IMR-90 (cell line): Measurements from ENCODE around the gene CCSER1. TPM values are rescaled to one million over a fixed set of nuclear protein-coding genes. Genes with fewer than 3 reads are reported as not detected.
A peak's percentile ranks its signal among the peaks of the same experiment; 100 is the strongest.
"Not testable (repeated sequence)": the region's sequence is repeated elsewhere in the genome, so short reads cannot be mapped to it uniquely, and the experiment has no call there.

Source experiments
- ATAC-seq: fragments of 200-7000 bp; cut with Tn5 transposase; 2 replicates; pipeline ENCODE4 v1.9.1; 2020; ENCODE audit warnings: low read depth, mild to moderate bottlenecking, moderate library complexity
- BruUV-seq: library from RNA; stranded (reverse); fragments of 400-500 nt; replicated peaks from 2 replicates; lab custom pipeline; 2021; lab: Mats Ljungman, UMichigan
- CTCF ChIA-PET: fragments of 300-600 bp; formaldehyde crosslinking; extraction: SDS; loops from one replicate; lab custom pipeline; 2021; ENCODE audit warnings: antibody characterized with exemption; lab: Yijun Ruan, JAX
- POLR2A ChIA-PET: fragments of 300-600 bp; sonication (Branson Sonifier 250); formaldehyde crosslinking; loops from one replicate; lab custom pipeline; 2022; ENCODE audit warnings: antibody characterized with exemption; ENCODE audit not compliant: unreplicated experiment; lab: Charles Lee
- DNase-seq: peaks from one replicate; pipeline ENCODE4 v3.0.0; 2013
- H2AFZ ChIP-seq: replicated peaks from 2 replicates; pipeline ENCODE3; 2013; ENCODE audit warnings: low read length, mild to moderate bottlenecking; ENCODE audit not compliant: poor library complexity
- H2AK5ac ChIP-seq: 2 replicates; pipeline ENCODE4 v1.6.1; 2013; ENCODE audit warnings: low read depth, low read length, inconsistent platforms
- H2AK9ac ChIP-seq: replicated peaks from 2 replicates; pipeline ENCODE3; 2013; ENCODE audit warnings: mild to moderate bottlenecking, low read depth, low read length, moderate library complexity; ENCODE audit not compliant: poor library complexity
- H2BK120ac ChIP-seq: 2 replicates; pipeline ENCODE4 v1.6.1; 2013; ENCODE audit warnings: low read depth, low read length, inconsistent platforms
- H2BK15ac ChIP-seq: 3 replicates; pipeline ENCODE4 v1.6.1; 2013; ENCODE audit warnings: low read depth, low read length, inconsistent platforms
- H2BK20ac ChIP-seq: 2 replicates; pipeline ENCODE4 v1.6.1; 2013; ENCODE audit warnings: low read depth, mild to moderate bottlenecking, inconsistent platforms, low read length, moderate library complexity
- H2BK5ac ChIP-seq: 2 replicates; pipeline ENCODE4 v1.6.1; 2013; ENCODE audit warnings: mild to moderate bottlenecking, low read depth, low read length, inconsistent platforms; ENCODE audit not compliant: poor library complexity, severe bottlenecking
- H3K14ac ChIP-seq: replicated peaks from 2 replicates; pipeline ENCODE4 v1.6.1; 2013; ENCODE audit warnings: low read depth, low read length, inconsistent platforms
- H3K18ac ChIP-seq: 2 replicates; pipeline ENCODE4 v1.6.1; 2013; ENCODE audit warnings: low read depth, low read length, control low read depth
- H3K23ac ChIP-seq: 2 replicates; pipeline ENCODE4 v1.6.1; 2013; ENCODE audit warnings: low read depth, low read length, inconsistent platforms
- H3K27ac ChIP-seq: 2 replicates; pipeline ENCODE4 v1.5.1; 2013; ENCODE audit warnings: mild to moderate bottlenecking, control low read depth, low read length; ENCODE audit not compliant: insufficient read depth
- H3K27me3 ChIP-seq: 2 replicates; pipeline ENCODE4 v1.6.1; 2013; ENCODE audit warnings: low read length; ENCODE audit not compliant: control insufficient read depth, insufficient read depth
- H3K36me3 ChIP-seq: 2 replicates; pipeline ENCODE4 v1.6.1; 2013; ENCODE audit warnings: low read length, mixed read lengths; ENCODE audit not compliant: control insufficient read depth, insufficient read depth
- H3K4ac ChIP-seq: 2 replicates; pipeline ENCODE4 v1.6.1; 2013; ENCODE audit warnings: low read depth, low read length, inconsistent platforms
- H3K4me1 ChIP-seq: 2 replicates; pipeline ENCODE4 v1.6.1; 2013; ENCODE audit warnings: low read length, mixed read lengths; ENCODE audit not compliant: control insufficient read depth, insufficient read depth
- H3K4me2 ChIP-seq: 2 replicates; pipeline ENCODE4 v1.6.1; 2013; ENCODE audit warnings: low read depth, mild to moderate bottlenecking, control low read depth, low read length, moderate library complexity
- H3K4me3 ChIP-seq: 2 replicates; pipeline ENCODE4 v1.5.1; 2013; ENCODE audit warnings: low read depth, mild to moderate bottlenecking, control low read depth, low read length, moderate library complexity; ENCODE audit not compliant: insufficient read depth
- H3K56ac ChIP-seq: 2 replicates; pipeline ENCODE4 v1.6.1; 2013; ENCODE audit warnings: low read length, inconsistent platforms; ENCODE audit not compliant: insufficient read depth; ENCODE audit errors: extremely low read depth
- H3K79me1 ChIP-seq, 2 experiments: 2 replicates each; pipeline ENCODE4 v1.6.1; 2013; ENCODE audit warnings: low read length in 2 of 2, inconsistent platforms in 1 of 2, low read depth in 1 of 2
- H3K9ac ChIP-seq: 2 replicates; pipeline ENCODE4 v1.6.1; 2013; ENCODE audit warnings: low read depth, low read length, control low read depth
- H3K9me1 ChIP-seq: 2 replicates; pipeline ENCODE4 v1.6.1; 2013; ENCODE audit warnings: low read length, inconsistent platforms; ENCODE audit not compliant: insufficient read depth
- H3K9me3 ChIP-seq: 2 replicates; pipeline ENCODE4 v1.6.1; 2013; ENCODE audit warnings: low read length; ENCODE audit not compliant: control insufficient read depth, insufficient read depth
- H4K20me1 ChIP-seq: 2 replicates; pipeline ENCODE4 v1.6.1; 2013; ENCODE audit warnings: low read length, inconsistent platforms; ENCODE audit not compliant: insufficient read depth
- H4K5ac ChIP-seq: 2 replicates; pipeline ENCODE4 v1.6.1; 2013; ENCODE audit warnings: mild to moderate bottlenecking, low read depth, low read length, control low read depth
- H4K8ac ChIP-seq, 2 experiments: 2 replicates each; pipeline ENCODE4 v1.6.1; 2013; ENCODE audit warnings: low read depth in 2 of 2, low read length in 2 of 2, control low read depth in 1 of 2, inconsistent platforms in 1 of 2
- H4K91ac ChIP-seq: 2 replicates; pipeline ENCODE4 v1.6.1; 2013; ENCODE audit warnings: low read depth, low read length, inconsistent platforms; ENCODE audit not compliant: insufficient read depth
- CEBPB ChIP-seq: IDR thresholded peaks from 2 replicates; pipeline ENCODE4 v1.6.1; 2012; ENCODE audit warnings: low read depth, low read length, improper control_type of control experiment
- CHD1 ChIP-seq: IDR thresholded peaks from 2 replicates; pipeline ENCODE4 v1.6.1; 2012; ENCODE audit warnings: low read depth, low read length, improper control_type of control experiment
- MAFK ChIP-seq: IDR thresholded peaks from 2 replicates; pipeline ENCODE4 v1.6.1; 2012; ENCODE audit warnings: low read depth, low read length, improper control_type of control experiment
- WGBS, 2 experiments: methylation state at CpG; one replicate each; pipeline versions ENCODE4 v1.1.5 to v1.1.7; 2013; ENCODE audit warnings: missing lambda C conversion rate in 2 of 2; ENCODE audit not compliant: insufficient read length in 1 of 2; ENCODE audit errors: extremely low coverage in 2 of 2; 5-methylcytosine and 5-hydroxymethylcytosine counted together
- dilution Hi-C: fragments of 300-500 bp; cut with HindIII; formaldehyde crosslinking; loops from one replicate; pipeline ENCODE4 v1.14.3; 2018; ENCODE audit warnings: low sequenced_read_pairs; ENCODE audit not compliant: unreplicated experiment
- in situ Hi-C: fragments of 300-500 bp; cut with MboI; formaldehyde crosslinking; loops from 3 replicates; pipeline ENCODE4 v1.14.3; 2019; ENCODE audit warnings: low sequenced_read_pairs, inconsistent platforms, mixed read lengths
- intact Hi-C: fragments of 100-400 bp; cut with micrococcal nuclease; formaldehyde crosslinking; loops from 2 replicates; pipeline ENCODE4 v1.10.0; 2022
- polyA plus RNA-seq, 3 experiments: library from polyadenylated mRNA; depleted of rRNA; stranded (reverse); fragments of >200 nt; gene quantifications; 2 replicates each; pipeline ENCODE4 v1.2.3, GENCODE V29; 2012; ENCODE audit warnings: low replicate concordance in 1 of 3
- total RNA-seq: library from RNA; depleted of rRNA; stranded (reverse); fragments of >200 nt; gene quantifications from 2 replicates; pipeline ENCODE4 v1.2.3, GENCODE V29; 2012

Gene CCSER1
- total and polyA plus RNA-seq, 2 of the 4 experiments (the other 2 are of a cell fraction): not detected

DNA sequence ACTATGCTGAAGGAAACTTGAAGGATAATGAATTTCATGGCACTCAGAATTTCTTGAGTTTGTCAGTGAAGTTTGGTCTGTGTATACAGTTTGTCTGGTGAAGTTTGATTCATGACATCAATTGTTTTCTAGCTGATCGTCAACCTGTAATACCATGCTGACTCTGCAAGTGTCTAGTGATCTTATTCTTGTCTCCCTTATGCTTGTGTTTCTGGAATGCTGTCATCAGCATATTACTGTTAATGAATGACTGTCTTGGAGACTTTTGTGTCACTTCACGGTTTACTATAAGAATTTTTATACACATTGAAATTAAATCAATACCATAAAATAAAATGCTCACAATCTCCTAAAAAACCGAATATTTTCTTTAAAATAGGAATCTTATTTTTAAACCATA is 779.0 kb downstream of the CCSER1 start:
- Histone ChIP-seq H3K9me1 (no peaks in the 10 kb centered on the region), H3K36me3 (no peaks in the 10 kb centered on the region), H4K20me1 (no peaks in the 10 kb centered on the region), H2BK15ac (no peak overlapping the region), H2BK5ac (no peak overlapping the region), H2AK5ac (no peak overlapping the region), H3K14ac (no peak overlapping the region), H2BK120ac (no peak overlapping the region), H3K4me3 (no peak overlapping the region), H3K9me3 (peaks cover 4% of the 10 kb centered on the region; the same call in 1 of the 2 replicates), H2AFZ (no peak overlapping the region), H3K23ac (no peak overlapping the region), H3K56ac (no peak overlapping the region), H3K9ac (no peak overlapping the region), H3K4me2 (no peak overlapping the region), H3K79me1 (no peaks in the 10 kb centered on the region), H4K8ac (no peak overlapping the region), H4K91ac (no peak overlapping the region), H2AK9ac (no peak overlapping the region), H4K5ac (no peak overlapping the region), H3K27ac (no peak overlapping the region), H3K4me1 (no peaks in the 10 kb centered on the region), H3K4ac (no peak overlapping the region), H3K18ac (no peak overlapping the region), H2BK20ac (no peak overlapping the region), H3K27me3 (no peaks in the 10 kb centered on the region)
- dilution Hi-C loops: no loop called here
- intact Hi-C loops: no loop called here
- POLR2A ChIA-PET: no interaction called here
- WGBS, 2 experiments: no CpG with 5 or more reads among the region's 3 CpGs
- TF ChIP-seq CEBPB (no peak), MAFK (peak; percentile 45), CHD1 (no peak)
- in situ Hi-C loops: no loop called here
- CTCF ChIA-PET: no interaction called here
- ATAC-seq (no peak), DNase-seq (no peak)
- BruUV-seq: no TSS peak

DNA sequence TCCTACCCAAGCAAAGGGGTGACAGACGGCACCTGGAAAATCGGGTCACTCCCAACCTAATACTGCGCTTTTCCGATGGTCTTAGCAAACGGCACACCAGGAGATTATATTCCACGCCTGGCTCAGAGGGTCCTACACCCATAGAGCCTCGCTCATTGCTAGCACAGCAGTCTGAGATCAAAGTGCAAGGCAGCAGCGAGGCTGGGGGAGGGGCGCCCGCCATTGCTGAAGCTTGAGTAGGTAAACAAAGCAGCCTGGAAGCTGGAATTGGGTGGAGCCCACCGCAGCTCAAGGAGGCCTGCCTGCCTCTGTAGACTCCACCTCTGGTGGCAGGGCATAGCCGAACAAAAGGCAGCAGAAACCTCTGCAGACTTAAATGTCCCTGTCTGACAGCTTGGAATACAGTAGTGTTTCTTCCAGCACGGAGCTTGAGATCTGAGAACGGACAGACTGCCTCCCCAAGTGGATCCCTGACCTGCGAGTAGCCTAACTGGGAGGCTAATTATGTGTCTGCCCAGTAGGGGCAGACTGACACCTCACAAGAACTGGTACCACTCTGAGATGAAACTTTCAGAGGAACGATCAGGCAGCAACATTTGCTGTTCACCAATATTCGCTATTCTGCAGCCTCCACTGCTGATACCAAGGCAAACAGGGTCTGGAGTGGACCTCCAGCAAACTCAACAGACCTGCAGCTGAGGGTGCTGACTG is 784.7 kb downstream of the CCSER1 start:
- H3K4ac ChIP-seq, dilution Hi-C loops, H2AK9ac ChIP-seq, H2BK120ac ChIP-seq, H3K4me2 ChIP-seq, H2BK5ac ChIP-seq, H3K56ac ChIP-seq, H3K4me3 ChIP-seq, BruUV-seq, H2BK20ac ChIP-seq, DNase-seq, intact Hi-C loops, ATAC-seq, H4K20me1 ChIP-seq, H4K91ac ChIP-seq, POLR2A ChIA-PET, H3K79me1 ChIP-seq, H3K23ac ChIP-seq, H3K9ac ChIP-seq, H3K18ac ChIP-seq, H3K9me3 ChIP-seq, H4K5ac ChIP-seq, H3K36me3 ChIP-seq, H2BK15ac ChIP-seq, H3K14ac ChIP-seq, H2AK5ac ChIP-seq, H4K8ac ChIP-seq, H3K4me1 ChIP-seq, H2AFZ ChIP-seq, H3K9me1 ChIP-seq, H3K27ac ChIP-seq, H3K27me3 ChIP-seq, in situ Hi-C loops: not testable (repeated sequence)
- 83% methylated on average over 3 of the region's 17 CpGs; no CpG with 5 or more reads in 1 of the 2 experiments for WGBS, 2 experiments
- CTCF ChIA-PET: interaction anchor here (0.6 kb wide), 1 partner anchor 863 kb away, joined by 4 read pairs; no protein-coding TSS in a partner anchor
